Measurements from ENCODE around the gene ZC3HAV1. TPM values are rescaled to one million over a fixed set of nuclear protein-coding genes. Genes with fewer than 3 reads are reported as not detected.
A peak's percentile ranks its signal among the peaks of the same experiment; 100 is the strongest.
"Not testable (repeated sequence)": the region's sequence is repeated elsewhere in the genome, so short reads cannot be mapped to it uniquely, and the experiment has no call there.

Gene ZC3HAV1
- total RNA-seq, 2 experiments from 2014 or later: 125 to 139 TPM

GRCh38 chr7:139054656-139055055, 54.9 kb downstream of the ZC3HAV1 start:
- not testable (repeated sequence) for H3K27ac Mint-ChIP-seq, H3K4me3 Mint-ChIP-seq

GRCh38 chr7:139054101-139054500, 55.4 kb downstream of the ZC3HAV1 start:
- CTCF ChIA-PET: interaction anchor here (0.7 to 0.8 kb wide), 2 partner anchors 21 to 195 kb away, joined by 3 read pairs; no protein-coding TSS in a partner anchor
- H3K36me3 Mint-ChIP-seq: peaks cover 72% of the 10 kb centered on the region
- H3K27ac Mint-ChIP-seq: no peak overlapping the region
- no peak overlapping the region for H3K4me3 Mint-ChIP-seq
- H3K9me3 Mint-ChIP-seq (ENCODE audit: low read depth): no peaks in the 10 kb centered on the region
- ATAC-seq (no peak), DNase-seq (no peak)
- no peaks in the 10 kb centered on the region for H3K27me3 Mint-ChIP-seq
- peaks cover 53% of the 10 kb centered on the region for H3K4me1 Mint-ChIP-seq

More at GRCh38 chr7:139054656-139055055, 54.9 kb downstream of the ZC3HAV1 start:
- Mint-ChIP-seq H3K36me3 (peaks cover 68% of the 10 kb centered on the region), H3K4me1 (peaks cover 48% of the 10 kb centered on the region)
- H3K9me3 Mint-ChIP-seq (ENCODE audit: low read depth); H3K27me3 Mint-ChIP-seq; DNase-seq; CTCF ChIA-PET; ATAC-seq: not testable (repeated sequence)

GRCh38 chr7:139051655-139052054, 57.9 kb downstream of the ZC3HAV1 start:
- H3K4me1 Mint-ChIP-seq: peaks cover 60% of the 10 kb centered on the region
- peak overlapping the region; percentile 36 for H3K27ac Mint-ChIP-seq
- CTCF ChIA-PET: interaction anchor here (1.1 to 4.3 kb wide), 5 partner anchors 12 to 34 kb away, joined by 3 to 22 read pairs (median 8); no protein-coding TSS in a partner anchor
- H3K4me3 Mint-ChIP-seq: no peak overlapping the region
- H3K9me3 Mint-ChIP-seq (ENCODE audit: low read depth): no peaks in the 10 kb centered on the region
- ATAC-seq: no peak
- no peaks in the 10 kb centered on the region for H3K27me3 Mint-ChIP-seq
- H3K36me3 Mint-ChIP-seq: peaks cover 75% of the 10 kb centered on the region
- no peak for DNase-seq

- CTCF ChIA-PET: interaction anchor here (1.5 to 4.3 kb wide), 5 partner anchors 25 to 163 kb away, joined by 3 to 22 read pairs (median 8); no protein-coding TSS in a partner anchor
- no peaks in the 10 kb centered on the region for H3K27me3 Mint-ChIP-seq
Observed at GRCh38 chr7:139049936-139050335, 59.6 kb downstream of the ZC3HAV1 start.

GRCh38 chr7:139049111-139049510, 60.4 kb downstream of the ZC3HAV1 start:
- Mint-ChIP-seq H3K9me3 (ENCODE audit: low read depth) (no peaks in the 10 kb centered on the region), H3K4me1 (peaks cover 76% of the 10 kb centered on the region), H3K27ac (peak overlapping the region; percentile 50), H3K4me3 (no peak overlapping the region), H3K36me3 (peaks cover 79% of the 10 kb centered on the region), H3K27me3 (no peaks in the 10 kb centered on the region)
- ATAC-seq (no peak), DNase-seq (no peak)
- CTCF ChIA-PET: interaction anchor here (0.7 to 4.3 kb wide), 6 partner anchors 9 to 163 kb away, joined by 3 to 22 read pairs (median 6); no protein-coding TSS in a partner anchor

More at GRCh38 chr7:139049936-139050335, 59.6 kb downstream of the ZC3HAV1 start:
- ATAC-seq: no peak
- Mint-ChIP-seq H3K27ac (peak overlapping the region; percentile 50), H3K36me3 (peaks cover 80% of the 10 kb centered on the region), H3K9me3 (ENCODE audit: low read depth) (no peaks in the 10 kb centered on the region), H3K4me1 (peaks cover 74% of the 10 kb centered on the region), H3K4me3 (no peak overlapping the region)
- no peak for DNase-seq

GRCh38 chr7:139047970-139048369, 61.5 kb downstream of the ZC3HAV1 start:
- Mint-ChIP-seq H3K4me3 (no peak overlapping the region), H3K27ac (peak overlapping the region; percentile 79), H3K4me1 (peaks cover 76% of the 10 kb centered on the region), H3K9me3 (ENCODE audit: low read depth) (no peaks in the 10 kb centered on the region), H3K36me3 (peaks cover 79% of the 10 kb centered on the region), H3K27me3 (no peaks in the 10 kb centered on the region)
- ATAC-seq: peak; percentile 61
- CTCF ChIA-PET: interaction anchor here (0.9 to 1.8 kb wide), 3 partner anchors 11 to 47 kb away, joined by 3 to 6 read pairs (median 6); no protein-coding TSS in a partner anchor
- DNase-seq: peak; percentile 68

- Mint-ChIP-seq H3K9me3 (ENCODE audit: low read depth) (no peaks in the 10 kb centered on the region), H3K4me1 (peaks cover 81% of the 10 kb centered on the region), H3K27me3 (no peaks in the 10 kb centered on the region), H3K36me3 (peaks cover 72% of the 10 kb centered on the region), H3K27ac (peak overlapping the region; percentile 90), H3K4me3 (peak overlapping the region; percentile 23)
- CTCF ChIA-PET: interaction anchor here (0.7 to 1.7 kb wide), 7 partner anchors 9 to 57 kb away, joined by 3 to 6 read pairs (median 3); no protein-coding TSS in a partner anchor
- DNase-seq: peak; percentile 34
- no peak for ATAC-seq
Observed at GRCh38 chr7:139046143-139046542, 63.4 kb downstream of the ZC3HAV1 start.

GRCh38 chr7:139044813-139045794, 64.4 kb downstream of the ZC3HAV1 start:
- Mint-ChIP-seq H3K27me3 (no peaks in the 10 kb centered on the region), H3K27ac (peak overlapping the region; percentile 90), H3K4me1 (peaks cover 78% of the 10 kb centered on the region), H3K9me3 (ENCODE audit: low read depth) (no peaks in the 10 kb centered on the region), H3K36me3 (peaks cover 69% of the 10 kb centered on the region), H3K4me3 (peak overlapping the region; percentile 56)
- CTCF ChIA-PET: interaction anchor here (0.7 to 1.7 kb wide), 9 partner anchors 10 to 70 kb away, joined by 3 to 6 read pairs (median 3); partner anchors contain the start of gene ZC3HAV1L
- DNase-seq (peak; percentile 64), ATAC-seq (peak; percentile 27)

- peaks cover 69% of the 10 kb centered on the region for H3K4me1 Mint-ChIP-seq
- ATAC-seq (peak; percentile 64), DNase-seq (peak; percentile 87)
- peak overlapping the region; percentile 56 for H3K4me3 Mint-ChIP-seq
- CTCF ChIA-PET: interaction anchor here (0.9 to 1.5 kb wide), 4 partner anchors 9 to 71 kb away, joined by 3 to 4 read pairs (median 3); partner anchors contain the start of gene ZC3HAV1L
- peaks cover 59% of the 10 kb centered on the region for H3K36me3 Mint-ChIP-seq
- no peaks in the 10 kb centered on the region for H3K9me3 Mint-ChIP-seq (ENCODE audit: low read depth)
- peaks cover 2% of the 10 kb centered on the region for H3K27me3 Mint-ChIP-seq
- H3K27ac Mint-ChIP-seq: peak overlapping the region; percentile 90
Observed at GRCh38 chr7:139043823-139044812, 65.4 kb downstream of the ZC3HAV1 start.

- no peaks in the 10 kb centered on the region for H3K9me3 Mint-ChIP-seq (ENCODE audit: low read depth)
- ATAC-seq: no peak
- H3K27ac Mint-ChIP-seq: peak overlapping the region; percentile 56
- peaks cover 56% of the 10 kb centered on the region for H3K4me1 Mint-ChIP-seq
- H3K36me3 Mint-ChIP-seq: peaks cover 37% of the 10 kb centered on the region
- DNase-seq: peak; percentile 38
- peaks cover 7% of the 10 kb centered on the region for H3K27me3 Mint-ChIP-seq
- CTCF ChIA-PET: interaction anchor here (0.9 to 1.5 kb wide), 4 partner anchors 23 to 59 kb away, joined by 3 to 7 read pairs (median 3); no protein-coding TSS in a partner anchor
- no peak overlapping the region for H3K4me3 Mint-ChIP-seq
Observed at GRCh38 chr7:139041378-139042085, 68.0 kb downstream of the ZC3HAV1 start.

GRCh38 chr7:139038691-139039090, 70.8 kb downstream of the ZC3HAV1 start:
- Mint-ChIP-seq H3K9me3 (ENCODE audit: low read depth) (no peaks in the 10 kb centered on the region), H3K4me3 (no peak overlapping the region), H3K27me3 (peaks cover 7% of the 10 kb centered on the region), H3K27ac (no peak overlapping the region), H3K4me1 (peaks cover 47% of the 10 kb centered on the region), H3K36me3 (peaks cover 17% of the 10 kb centered on the region)
- CTCF ChIA-PET: no interaction called here
- peak; percentile 34 for DNase-seq
- ATAC-seq: no peak

GRCh38 chr7:139036901-139037300, 72.6 kb downstream of the ZC3HAV1 start:
- no peaks in the 10 kb centered on the region for H3K9me3 Mint-ChIP-seq (ENCODE audit: low read depth)
- ATAC-seq (no peak), DNase-seq (peak; percentile 18)
- peaks cover 41% of the 10 kb centered on the region for H3K4me1 Mint-ChIP-seq
- H3K27me3 Mint-ChIP-seq: peaks cover 7% of the 10 kb centered on the region
- H3K4me3 Mint-ChIP-seq: peak overlapping the region; percentile 20
- H3K27ac Mint-ChIP-seq: no peak overlapping the region
- peaks cover 18% of the 10 kb centered on the region for H3K36me3 Mint-ChIP-seq
- CTCF ChIA-PET: interaction anchor here (0.8 to 1.2 kb wide), 7 partner anchors 10 to 150 kb away, joined by 3 read pairs; no protein-coding TSS in a partner anchor

All from activated CD8-positive, alpha-beta memory T cell treated with anti-CD3 and anti-CD28 coated beads, Interleukin-2, amount 10 ng/mL, durations not matched to agents 7 days and 5 days (primary cell).